PC-3 (cell line): Measurements from ENCODE around the gene COL12A1. TPM values are rescaled to one million over a fixed set of nuclear protein-coding genes. Genes with fewer than 3 reads are reported as not detected.

Source experiments
- ATAC-seq: fragments of 200-7000 bp; cut with Tn5 transposase; 2 replicates; pipeline ENCODE4 v1.9.1; 2020; ENCODE audit warnings: mild to moderate bottlenecking, moderate library complexity
- BruUV-seq: library from RNA; stranded (reverse); fragments of 400-500 nt; replicated peaks from 2 replicates; lab custom pipeline; 2021; lab: Mats Ljungman, UMichigan
- CTCF ChIA-PET: fragments of 300-600 bp; sonication (Branson Sonifier 250); formaldehyde crosslinking; loops from one replicate; lab custom pipeline; 2022; ENCODE audit warnings: antibody characterized with exemption; lab: Charles Lee
- POLR2A ChIA-PET: fragments of 300-600 bp; sonication (Branson Sonifier 250); formaldehyde crosslinking; loops from one replicate; lab custom pipeline; 2022; ENCODE audit warnings: antibody characterized with exemption; ENCODE audit not compliant: unreplicated experiment; lab: Charles Lee
- DNase-seq: peaks from one replicate; pipeline ENCODE4 v3.0.0-alpha.2; 2015
- H2AFZ ChIP-seq: fragments of 300-600 bp; sonication (generic); 2 replicates; pipeline ENCODE4 v1.6.0; 2016; ENCODE audit warnings: antibody characterized with exemption, low read length
- H3F3A ChIP-seq: fragments of 300-600 bp; sonication (generic); one replicate; pipeline ENCODE4 v1.6.0; 2017; ENCODE audit warnings: antibody characterized with exemption, low read length, control low read depth, mild to moderate bottlenecking; ENCODE audit not compliant: unreplicated experiment
- H3K27ac ChIP-seq: fragments of 300-600 bp; sonication (generic); 2 replicates; pipeline ENCODE4 v1.5.1; 2016; ENCODE audit warnings: mild to moderate bottlenecking, low read length
- H3K27me3 ChIP-seq: fragments of 300-600 bp; sonication (generic); 2 replicates; pipeline ENCODE4 v1.6.1; 2016; ENCODE audit warnings: low read length, mixed read lengths
- H3K36me3 ChIP-seq: fragments of 300-600 bp; sonication (generic); 2 replicates; pipeline ENCODE4 v1.6.1; 2016; ENCODE audit warnings: low read depth, mixed run types, low read length, mixed read lengths
- H3K4me1 ChIP-seq: fragments of 300-600 bp; sonication (generic); 2 replicates; pipeline ENCODE4 v1.5.1; 2016; ENCODE audit warnings: low read length; ENCODE audit not compliant: insufficient read depth
- H3K4me2 ChIP-seq: fragments of 300-600 bp; sonication (generic); 2 replicates; pipeline ENCODE4 v1.6.0; 2016; ENCODE audit warnings: low read length
- H3K4me3 ChIP-seq: fragments of 300-600 bp; sonication (generic); 2 replicates; pipeline ENCODE4 v1.5.1; 2016; ENCODE audit warnings: mild to moderate bottlenecking, low read length, mixed read lengths
- H3K79me2 ChIP-seq: fragments of 300-600 bp; sonication (generic); 2 replicates; pipeline ENCODE4 v1.6.1; 2017; ENCODE audit warnings: low read length, mixed read lengths
- H3K9ac ChIP-seq: fragments of 300-600 bp; sonication (generic); 2 replicates; pipeline ENCODE4 v1.6.0; 2016; ENCODE audit warnings: mild to moderate bottlenecking, low read length
- H3K9me2 ChIP-seq: fragments of 300-600 bp; sonication (generic); replicated peaks from 2 replicates; pipeline ENCODE4 v1.6.1; 2016; ENCODE audit warnings: mixed run types, low read length, mixed read lengths
- H3K9me3 ChIP-seq: fragments of 300-600 bp; sonication (generic); 2 replicates; pipeline ENCODE4 v1.6.1; 2016; ENCODE audit warnings: low read length, mixed read lengths
- H4K20me1 ChIP-seq: fragments of 300-600 bp; sonication (generic); 2 replicates; pipeline ENCODE4 v1.6.1; 2016; ENCODE audit warnings: low read length, mixed read lengths
- CTCF ChIP-seq: fragments of 300-600 bp; sonication (generic); conservative IDR thresholded peaks from 2 replicates; pipeline ENCODE4 v1.5.1; 2017; ENCODE audit warnings: antibody characterized with exemption, low read depth, mild to moderate bottlenecking, low read length
- EZH2 ChIP-seq: fragments of 300-600 bp; sonication (generic); IDR thresholded peaks from one replicate; pipeline ENCODE4 v1.6.1; 2017; ENCODE audit warnings: antibody characterized with exemption, mild to moderate bottlenecking, low read length; ENCODE audit not compliant: unreplicated experiment
- EZH2phosphoT487 ChIP-seq: fragments of 300-600 bp; sonication (generic); IDR thresholded peaks from 2 replicates; pipeline ENCODE4 v1.6.1; 2018; ENCODE audit warnings: mild to moderate bottlenecking, antibody characterized with exemption, low read length, borderline replicate concordance
- intact Hi-C: fragments of 100-400 bp; cut with micrococcal nuclease; formaldehyde crosslinking; loops from 2 replicates; pipeline ENCODE4 v1.9.0; 2023
- total RNA-seq: library from RNA; depleted of rRNA; stranded (reverse); fragments of >200 nt; gene quantifications from 2 replicates; pipeline ENCODE4 v1.2.3, GENCODE V29; 2014

Gene COL12A1
- total RNA-seq, 1 experiment from 2014 or later: 24.2 TPM

- ATAC-seq (no peak), DNase-seq (no peak)
- Histone ChIP-seq H3K4me3 (no peak overlapping the region), H3K4me1 (peaks cover 3% of the 10 kb centered on the region; the same call in 1 of the 2 replicates), H3K27ac (no peak overlapping the region), H3F3A (no peaks in the 10 kb centered on the region), H3K9me3 (no peaks in the 10 kb centered on the region), H3K9ac (no peak overlapping the region), H3K4me2 (no peak overlapping the region), H3K27me3 (no peaks in the 10 kb centered on the region), H2AFZ (no peak overlapping the region), H3K9me2 (no peaks in the 10 kb centered on the region), H3K79me2 (no peaks in the 10 kb centered on the region), H3K36me3 (no peaks in the 10 kb centered on the region; the same call in none of the 2 replicates), H4K20me1 (no peaks in the 10 kb centered on the region)
- intact Hi-C loops: no loop called here
- POLR2A ChIA-PET: no interaction called here
- CTCF ChIA-PET: no interaction called here
- TF ChIP-seq CTCF (no peak), EZH2phosphoT487 (no peak), EZH2 (no peak)
- no TSS peak for BruUV-seq
Observed at GRCh38 chr6:75124085-75124484, 81.8 kb downstream of the COL12A1 start.

- ATAC-seq (no peak), DNase-seq (no peak)
- intact Hi-C loops: no loop called here
- POLR2A ChIA-PET: no interaction called here
- Histone ChIP-seq H4K20me1 (no peaks in the 10 kb centered on the region), H3K4me3 (no peak overlapping the region), H3K36me3 (no peaks in the 10 kb centered on the region), H3K9ac (no peak overlapping the region), H3K9me3 (no peaks in the 10 kb centered on the region), H3K27ac (no peak overlapping the region), H3F3A (no peaks in the 10 kb centered on the region), H3K79me2 (no peaks in the 10 kb centered on the region), H3K27me3 (no peaks in the 10 kb centered on the region), H3K4me1 (no peaks in the 10 kb centered on the region), H3K4me2 (no peak overlapping the region), H3K9me2 (no peaks in the 10 kb centered on the region), H2AFZ (no peak overlapping the region)
- BruUV-seq: no TSS peak
- TF ChIP-seq CTCF: no peak
- CTCF ChIA-PET: no interaction called here
Observed at GRCh38 chr6:75118925-75119515, 86.8 kb downstream of the COL12A1 start.

GRCh38 chr6:75117701-75118100 lies 88.2 kb downstream of the COL12A1 start:
- H3K9ac ChIP-seq: no peak overlapping the region

More at GRCh38 chr6:75117701-75118100, 88.2 kb downstream of the COL12A1 start:
- H4K20me1 ChIP-seq: no peaks in the 10 kb centered on the region
- no peaks in the 10 kb centered on the region; the same call in 1 of the 2 replicates for H3K36me3 ChIP-seq
- no peak overlapping the region for H2AFZ ChIP-seq
- TF ChIP-seq EZH2 (no peak), EZH2phosphoT487 (no peak), CTCF (no peak)
- H3K27ac ChIP-seq: no peak overlapping the region
- no peaks in the 10 kb centered on the region for H3K4me1 ChIP-seq
- no peak for ATAC-seq
- no peaks in the 10 kb centered on the region for H3K9me3 ChIP-seq
- no peak for DNase-seq
- no peaks in the 10 kb centered on the region for H3K27me3 ChIP-seq
- BruUV-seq: no TSS peak
- intact Hi-C loops: no loop called here
- H3K9me2 ChIP-seq: no peaks in the 10 kb centered on the region
- ChIA-PET POLR2A (interaction anchor here (0.6 kb wide), 1 partner anchor 19 kb away, joined by 4 read pairs; no protein-coding TSS in a partner anchor), CTCF (no interaction called here)
- no peaks in the 10 kb centered on the region for H3K79me2 ChIP-seq
- H3K4me3 ChIP-seq: no peak overlapping the region
- no peaks in the 10 kb centered on the region for H3F3A ChIP-seq
- no peak overlapping the region for H3K4me2 ChIP-seq
